GM12878 (cell line): ENCODE measurements around the gene ZNF212. TPM values are rescaled to one million over a fixed set of nuclear protein-coding genes. Genes with fewer than 3 reads are reported as not detected.
"Not testable (repeated sequence)": the region's sequence is repeated elsewhere in the genome, so short reads cannot be mapped to it uniquely, and the experiment has no call there.

Source experiments
- ATAC-seq: fragments of 200-7000 bp; cut with Tn5 transposase; 3 replicates; pipeline ENCODE4 v1.9.1; 2020; ENCODE audit warnings: mild to moderate bottlenecking, moderate library complexity
- BruUV-seq: library from RNA; stranded (reverse); fragments of 400-500 nt; replicated peaks from 2 replicates; lab custom pipeline; 2021; lab: Mats Ljungman, UMichigan
- CTCF ChIA-PET: fragments of 300-600 bp; sonication (Branson Sonifier 250); formaldehyde crosslinking; extraction: SDS; loops from one replicate; lab custom pipeline; 2021; ENCODE audit warnings: inconsistent platforms; lab: Yijun Ruan, JAX
- POLR2A ChIA-PET: fragments of 350-600 bp; formaldehyde crosslinking; extraction: SDS; loops from one replicate; lab custom pipeline; 2021; ENCODE audit warnings: inconsistent platforms; lab: Charles Lee
- RAD21 ChIA-PET: fragments of 300-600 bp; sonication (Branson Sonifier 250); formaldehyde crosslinking; loops from one replicate; lab custom pipeline; 2023; ENCODE audit warnings: antibody characterized with exemption; ENCODE audit not compliant: unreplicated experiment; lab: Charles Lee
- SMC1A ChIA-PET: fragments of 300-600 bp; sonication (Branson Sonifier 250); formaldehyde crosslinking; loops from one replicate; lab custom pipeline; 2023; ENCODE audit not compliant: unreplicated experiment, uncharacterized antibody; lab: Charles Lee
- DNase-seq: peaks from one replicate; pipeline ENCODE4 v3.0.0-alpha.2; 2011; ENCODE audit warnings: low read depth, low spot score
- FAIRE-seq: peaks from 3 replicates; lab custom pipeline; 2011; peaks lifted over from hg19 to GRCh38; lab: Jason Lieb, UNC
- H2AFZ ChIP-seq: 2 replicates; pipeline ENCODE4 v1.6.0; 2011; ENCODE audit warnings: low read depth, low read length, control low read depth; ENCODE audit not compliant: control insufficient read depth
- H3K27ac ChIP-seq: 2 replicates; pipeline ENCODE4 v1.5.1; 2011; ENCODE audit warnings: control low read depth; ENCODE audit not compliant: control insufficient read depth, insufficient read depth
- H3K27me3 ChIP-seq, 2 experiments: replicated peaks in 1 of 2; 2 replicates each; pipeline versions ENCODE4 v1.6.0 to v1.6.1; 2011; ENCODE audit warnings: low read length in 1 of 2; ENCODE audit not compliant: control insufficient read depth in 2 of 2, insufficient read depth in 2 of 2
- H3K36me3 ChIP-seq, 2 experiments: 2 replicates each; pipeline ENCODE4 v1.5.1; 2011; ENCODE audit warnings: low read length in 1 of 2; ENCODE audit not compliant: control insufficient read depth in 2 of 2, insufficient read depth in 2 of 2
- H3K4me1 ChIP-seq: 2 replicates; pipeline ENCODE4 v1.6.1; 2011; ENCODE audit warnings: mild to moderate bottlenecking, low read length, moderate library complexity, mixed read lengths; ENCODE audit not compliant: control insufficient read depth, insufficient read depth
- H3K4me2 ChIP-seq: 2 replicates; pipeline ENCODE4 v1.6.0; 2011; ENCODE audit warnings: control low read depth; ENCODE audit not compliant: control insufficient read depth, insufficient read depth
- H3K4me3 ChIP-seq: fragments of 200-600 bp; sonication (generic); 2 replicates; pipeline ENCODE4 v1.5.1; 2016
- H3K79me2 ChIP-seq: 2 replicates; pipeline ENCODE4 v1.6.0; 2011; ENCODE audit warnings: low read length; ENCODE audit not compliant: control insufficient read depth, insufficient read depth
- H3K9ac ChIP-seq: 2 replicates; pipeline ENCODE4 v1.8.0; 2011; ENCODE audit warnings: low read length, control low read depth, mixed read lengths; ENCODE audit not compliant: control insufficient read depth, insufficient read depth
- H3K9me3 ChIP-seq: replicated peaks from 3 replicates; pipeline ENCODE4 v1.5.1; 2011; ENCODE audit warnings: mild to moderate bottlenecking, low read length; ENCODE audit not compliant: control insufficient read depth, insufficient read depth
- H4K20me1 ChIP-seq: 2 replicates; pipeline ENCODE4 v1.6.0; 2011; ENCODE audit not compliant: control insufficient read depth, insufficient read depth
- BCL11A ChIP-seq: IDR thresholded peaks from 2 replicates; pipeline ENCODE4 v1.6.1; 2011; ENCODE audit warnings: low read depth, low read length
- ELK1 ChIP-seq: IDR thresholded peaks from 2 replicates; pipeline ENCODE4 v1.6.1; 2012; ENCODE audit warnings: low read depth, low read length, improper control_type of control experiment
- WGBS: methylation state at CpG from one replicate; pipeline ENCODE4 v1.1.6; 2016; ENCODE audit warnings: low lambda C conversion rate; ENCODE audit not compliant: insufficient replicate concordance, insufficient coverage; ENCODE audit errors: missing lambda C conversion rate; 5-methylcytosine and 5-hydroxymethylcytosine counted together
- in situ Hi-C: fragments of 300-500 bp; cut with MboI; formaldehyde crosslinking; loops from 9 replicates; pipeline ENCODE4 v1.14.3; 2018; ENCODE audit warnings: mixed read lengths
- intact Hi-C: fragments of 100-400 bp; cut with micrococcal nuclease; formaldehyde crosslinking; loops from one replicate; pipeline ENCODE4 v1.14.2; 2022; ENCODE audit not compliant: unreplicated experiment
- polyA plus RNA-seq, 11 experiments: library from polyadenylated mRNA; depleted of rRNA in 4 of 11; unstranded in 6 of 11; stranded (reverse) in 5 of 11; fragments of >200 nt; fragmentation: Nextera tagmentation in 4 of 11; fragmentation: Illumina TruSeq in 1 of 11; extraction: Ambion mirVana in 4 of 11; extraction: Trizol in 1 of 11; gene quantifications; 1 replicate in 1 of 11; 2 replicates in 10 of 11; pipeline versions ENCODE4 v1.2.1 to v1.2.3, GENCODE V29; 2011 to 2016; ENCODE audit warnings: inconsistent platforms in 2 of 11, missing spikeins in 2 of 11, low read depth in 1 of 11
- total RNA-seq, 4 experiments: library from RNA; depleted of rRNA in 3 of 4; stranded (reverse); fragments of >200 nt in 3 of 4; fragmentation: Illumina TruSeq in 1 of 4; extraction: Trizol in 1 of 4; gene quantifications; 2 replicates each; pipeline versions ENCODE4 v1.2.1 to v1.2.3, GENCODE V29; 2013 to 2021

ZNF212 gene
- total and polyA plus RNA-seq, 10 of the 15 experiments (the other 5 are each of a cell fraction or from before 2014, with no cell fraction given): 1.2 to 11.6 (median 5.4) TPM

GRCh38 chr7:149226366-149226765 lies 13.1 kb upstream of the ZNF212 start:
- WGBS: 91% methylated on average over 17 of the region's 17 CpGs
- H3K4me3 ChIP-seq, H4K20me1 ChIP-seq, H3K4me1 ChIP-seq, H3K27me3 ChIP-seq, intact Hi-C loops, H3K9ac ChIP-seq, FAIRE-seq, H3K79me2 ChIP-seq, in situ Hi-C loops, SMC1A ChIA-PET, H3K4me2 ChIP-seq, RAD21 ChIA-PET, DNase-seq, H3K27ac ChIP-seq, H3K9me3 ChIP-seq, ATAC-seq, H2AFZ ChIP-seq, POLR2A ChIA-PET: not testable (repeated sequence)
- peaks cover 3 to 13% of the 10 kb centered on the region in 2 experiments; a peak in 3 of 4 replicates for H3K36me3 ChIP-seq
- CTCF ChIA-PET: interaction anchor here (0.9 kb wide), 1 partner anchor 36 kb away, joined by 3 read pairs; the partner anchor contains the start of gene ZNF783
- BruUV-seq: TSS peak; percentile 38

- in situ Hi-C loops (no loop called here), intact Hi-C loops (no loop called here)
- H3K79me2 ChIP-seq: no peaks in the 10 kb centered on the region
- FAIRE-seq: no peak
- H3K9me3 ChIP-seq: no peaks in the 10 kb centered on the region
- DNase-seq: no peak
- RAD21 ChIA-PET: no interaction called here
- no peak overlapping the region for H3K4me2 ChIP-seq
- no peaks in the 10 kb centered on the region for H3K27me3 ChIP-seq
- POLR2A ChIA-PET: no interaction called here
- SMC1A ChIA-PET: no interaction called here
- H4K20me1 ChIP-seq: no peaks in the 10 kb centered on the region
- peaks cover 3 to 11% of the 10 kb centered on the region in 2 experiments; a peak in 3 of 4 replicates for H3K36me3 ChIP-seq
- no peak overlapping the region for H3K27ac ChIP-seq
- TF ChIP-seq BCL11A: no peak
- TF ChIP-seq ELK1: no peak
- CTCF ChIA-PET: interaction anchor here (0.9 kb wide), 1 partner anchor 35 kb away, joined by 3 read pairs; the partner anchor contains the start of gene ZNF783
- 75% methylated on average over 6 of the region's 6 CpGs for WGBS
- no peak overlapping the region for H3K4me3 ChIP-seq
- H3K4me1 ChIP-seq: no peaks in the 10 kb centered on the region
- no peak overlapping the region for H3K9ac ChIP-seq
- no peak overlapping the region for H2AFZ ChIP-seq
- no peak for ATAC-seq
- no TSS peak for BruUV-seq
Measured at GRCh38 chr7:149226840-149227494, 12.5 kb upstream of the ZNF212 start.
